ENCODE data around the gene TRIM9. TPM values are rescaled to one million over a fixed set of nuclear protein-coding genes. Genes with fewer than 3 reads are reported as not detected.

The TRIM9 gene
- total and polyA plus RNA-seq, 2 experiments from 2014 or later = 4.4 to 6.2 TPM

DNA sequence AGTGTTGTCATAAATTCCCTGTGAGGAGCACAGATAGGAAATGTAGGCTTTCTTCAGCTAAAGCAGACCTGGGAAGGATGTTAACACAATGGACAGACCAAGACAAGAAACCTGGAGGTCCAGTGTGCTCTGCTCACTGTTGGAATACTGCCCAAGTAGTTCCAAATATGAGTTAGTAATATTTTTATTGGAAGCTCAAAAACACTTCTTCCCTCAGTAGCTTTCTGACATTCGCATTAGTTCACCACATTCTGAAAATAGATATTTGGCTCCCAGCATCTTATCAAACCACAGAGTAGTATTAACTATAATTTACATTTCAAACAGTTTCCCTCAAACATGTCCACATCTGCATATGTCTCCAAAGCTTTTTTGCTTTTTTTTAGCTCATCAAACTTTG, 75.8 kb downstream of the TRIM9 start:
- TF ChIP-seq, protein P1, sequence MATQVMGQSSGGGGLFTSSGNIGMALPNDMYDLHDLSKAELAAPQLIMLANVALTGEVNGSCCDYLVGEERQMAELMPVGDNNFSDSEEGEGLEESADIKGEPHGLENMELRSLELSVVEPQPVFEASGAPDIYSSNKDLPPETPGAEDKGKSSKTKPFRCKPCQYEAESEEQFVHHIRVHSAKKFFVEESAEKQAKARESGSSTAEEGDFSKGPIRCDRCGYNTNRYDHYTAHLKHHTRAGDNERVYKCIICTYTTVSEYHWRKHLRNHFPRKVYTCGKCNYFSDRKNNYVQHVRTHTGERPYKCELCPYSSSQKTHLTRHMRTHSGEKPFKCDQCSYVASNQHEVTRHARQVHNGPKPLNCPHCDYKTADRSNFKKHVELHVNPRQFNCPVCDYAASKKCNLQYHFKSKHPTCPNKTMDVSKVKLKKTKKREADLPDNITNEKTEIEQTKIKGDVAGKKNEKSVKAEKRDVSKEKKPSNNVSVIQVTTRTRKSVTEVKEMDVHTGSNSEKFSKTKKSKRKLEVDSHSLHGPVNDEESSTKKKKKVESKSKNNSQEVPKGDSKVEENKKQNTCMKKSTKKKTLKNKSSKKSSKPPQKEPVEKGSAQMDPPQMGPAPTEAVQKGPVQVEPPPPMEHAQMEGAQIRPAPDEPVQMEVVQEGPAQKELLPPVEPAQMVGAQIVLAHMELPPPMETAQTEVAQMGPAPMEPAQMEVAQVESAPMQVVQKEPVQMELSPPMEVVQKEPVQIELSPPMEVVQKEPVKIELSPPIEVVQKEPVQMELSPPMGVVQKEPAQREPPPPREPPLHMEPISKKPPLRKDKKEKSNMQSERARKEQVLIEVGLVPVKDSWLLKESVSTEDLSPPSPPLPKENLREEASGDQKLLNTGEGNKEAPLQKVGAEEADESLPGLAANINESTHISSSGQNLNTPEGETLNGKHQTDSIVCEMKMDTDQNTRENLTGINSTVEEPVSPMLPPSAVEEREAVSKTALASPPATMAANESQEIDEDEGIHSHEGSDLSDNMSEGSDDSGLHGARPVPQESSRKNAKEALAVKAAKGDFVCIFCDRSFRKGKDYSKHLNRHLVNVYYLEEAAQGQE (IDR thresholded peaks at IDR 0.05; ENCODE audit: unreplicated experiment) = no peak
- TF ChIP-seq STAT1 (IDR thresholded peaks at IDR 0.05; ENCODE audit: unreplicated experiment) (no peak), JUNB (IDR thresholded peaks at IDR 0.05; ENCODE audit: unreplicated experiment) (no peak), ZNF331 (CRISPR knock-in tag; IDR thresholded peaks at IDR 0.05; ENCODE audit: low read depth) (no peak), ZNF114 (CRISPR knock-in tag; IDR thresholded peaks at IDR 0.05) (no peak)
- TF ChIP-seq, protein P2, sequence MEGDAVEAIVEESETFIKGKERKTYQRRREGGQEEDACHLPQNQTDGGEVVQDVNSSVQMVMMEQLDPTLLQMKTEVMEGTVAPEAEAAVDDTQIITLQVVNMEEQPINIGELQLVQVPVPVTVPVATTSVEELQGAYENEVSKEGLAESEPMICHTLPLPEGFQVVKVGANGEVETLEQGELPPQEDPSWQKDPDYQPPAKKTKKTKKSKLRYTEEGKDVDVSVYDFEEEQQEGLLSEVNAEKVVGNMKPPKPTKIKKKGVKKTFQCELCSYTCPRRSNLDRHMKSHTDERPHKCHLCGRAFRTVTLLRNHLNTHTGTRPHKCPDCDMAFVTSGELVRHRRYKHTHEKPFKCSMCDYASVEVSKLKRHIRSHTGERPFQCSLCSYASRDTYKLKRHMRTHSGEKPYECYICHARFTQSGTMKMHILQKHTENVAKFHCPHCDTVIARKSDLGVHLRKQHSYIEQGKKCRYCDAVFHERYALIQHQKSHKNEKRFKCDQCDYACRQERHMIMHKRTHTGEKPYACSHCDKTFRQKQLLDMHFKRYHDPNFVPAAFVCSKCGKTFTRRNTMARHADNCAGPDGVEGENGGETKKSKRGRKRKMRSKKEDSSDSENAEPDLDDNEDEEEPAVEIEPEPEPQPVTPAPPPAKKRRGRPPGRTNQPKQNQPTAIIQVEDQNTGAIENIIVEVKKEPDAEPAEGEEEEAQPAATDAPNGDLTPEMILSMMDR (conservative IDR thresholded peaks at IDR 0.05; ENCODE audit: low read depth in 2 of 2) = no peak
- Histone ChIP-seq H2AFZ (no peak overlapping the region), H3K9me2 (ENCODE audit: insufficient read depth) (peaks cover 8% of the 10 kb centered on the region; the same call in 1 of the 2 replicates), H4K20me1 (replicated peaks; ENCODE audit: insufficient read depth) (no peaks in the 10 kb centered on the region), H3K79me2 (replicated peaks; ENCODE audit: insufficient read depth) (no peaks in the 10 kb centered on the region), H3K27me3 (ENCODE audit: insufficient read depth) (no peaks in the 10 kb centered on the region), H3K4me3 (no peak overlapping the region), H3F3A (replicated peaks; ENCODE audit: low read depth) (no peaks in the 10 kb centered on the region), H3K4me1 (ENCODE audit: insufficient read depth) (0 out of 2 replicates have a peak, but pooled peaks cover 3% of the 10 kb centered on the region), H3K27ac (ENCODE audit: low read depth) (no peak overlapping the region), H3K36me3 (ENCODE audit: insufficient read depth) (no peaks in the 10 kb centered on the region), H3K4me2 (no peak overlapping the region)
- Mint-ChIP-seq H3K4me1 (peaks cover 3% of the 10 kb centered on the region; the same call in 2 of the 3 replicates), H3K9me3 (peaks cover 7% of the 10 kb centered on the region), H3K27me3 (ENCODE audit: insufficient read depth, low read depth, poor library complexity) (no peaks in the 10 kb centered on the region), H3K4me3 (no peak overlapping the region), H3K27ac (no peak overlapping the region), H3K36me3 (ENCODE audit: low read depth) (peaks cover 15% of the 10 kb centered on the region; the same call in 2 of the 3 replicates)
- DNase-seq (ENCODE audit: low spot score) (no peak), ATAC-seq (no peak)

DNA sequence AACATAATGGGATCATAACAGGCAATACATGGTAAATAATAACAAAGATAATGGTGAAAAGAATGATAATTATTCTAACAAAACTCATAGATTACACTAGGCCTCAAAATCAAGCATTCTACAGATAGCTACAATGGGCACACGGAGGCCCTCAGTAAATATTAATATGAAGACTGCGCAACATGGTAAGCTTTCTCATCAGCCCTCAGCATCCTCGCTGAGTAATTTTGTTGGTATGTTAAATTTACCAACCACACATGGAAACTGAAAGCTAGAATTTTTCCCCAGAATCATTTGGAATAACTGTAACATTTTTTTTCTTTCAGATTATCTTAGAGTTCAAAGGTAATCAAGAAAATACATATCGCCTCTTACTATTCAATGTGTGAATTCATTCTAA, 76.4 kb downstream of the TRIM9 start:
- no peak for TF ChIP-seq ZNF114 (CRISPR knock-in tag; IDR thresholded peaks at IDR 0.05)
- peaks cover 8% of the 10 kb centered on the region; the same call in 1 of the 2 replicates for H3K9me2 ChIP-seq (ENCODE audit: insufficient read depth)

More for the DNA sequence above, 76.4 kb downstream of the TRIM9 start:
- H3K79me2 ChIP-seq (replicated peaks; ENCODE audit: insufficient read depth) = no peaks in the 10 kb centered on the region
- Mint-ChIP-seq H3K9me3 (peaks cover 7% of the 10 kb centered on the region), H3K4me1 (no peaks in the 10 kb centered on the region; the same call in 2 of the 3 replicates), H3K27me3 (ENCODE audit: insufficient read depth, low read depth, poor library complexity) (no peaks in the 10 kb centered on the region), H3K36me3 (ENCODE audit: low read depth) (peaks cover 15% of the 10 kb centered on the region; the same call in 2 of the 3 replicates), H3K4me3 (no peak overlapping the region), H3K27ac (no peak overlapping the region)
- no peak overlapping the region for H2AFZ ChIP-seq
- H3F3A ChIP-seq (replicated peaks; ENCODE audit: low read depth) = no peaks in the 10 kb centered on the region
- no peaks in the 10 kb centered on the region for H3K27me3 ChIP-seq (ENCODE audit: insufficient read depth)
- H3K4me2 ChIP-seq = no peak overlapping the region
- no peak overlapping the region for H3K27ac ChIP-seq (ENCODE audit: low read depth)
- H3K4me1 ChIP-seq (ENCODE audit: insufficient read depth) = no peaks in the 10 kb centered on the region
- no peak overlapping the region for H3K4me3 ChIP-seq
- H4K20me1 ChIP-seq (replicated peaks; ENCODE audit: insufficient read depth) = no peaks in the 10 kb centered on the region
- no peaks in the 10 kb centered on the region for H3K36me3 ChIP-seq (ENCODE audit: insufficient read depth)
- DNase-seq (ENCODE audit: low spot score) (no peak), ATAC-seq (no peak)
